GM20000 (cell line): Measurements from ENCODE around the gene KLHDC3.

Experiments
- DNase-seq: peaks from one replicate; pipeline ENCODE4 v3.0.0; 2012; ENCODE audit warnings: low spot score
- CTCF ChIP-seq: IDR thresholded peaks from 2 replicates; pipeline ENCODE4 v1.5.1; 2012; ENCODE audit warnings: mild to moderate bottlenecking, control low read depth; ENCODE audit errors: extremely low read depth, missing control alignments

The KLHDC3 gene

GRCh38 chr6:42970871-42971612, 43.0 kb upstream of the KLHDC3 start:
- DNase-seq: no peak
- no peak for TF ChIP-seq CTCF

DNA sequence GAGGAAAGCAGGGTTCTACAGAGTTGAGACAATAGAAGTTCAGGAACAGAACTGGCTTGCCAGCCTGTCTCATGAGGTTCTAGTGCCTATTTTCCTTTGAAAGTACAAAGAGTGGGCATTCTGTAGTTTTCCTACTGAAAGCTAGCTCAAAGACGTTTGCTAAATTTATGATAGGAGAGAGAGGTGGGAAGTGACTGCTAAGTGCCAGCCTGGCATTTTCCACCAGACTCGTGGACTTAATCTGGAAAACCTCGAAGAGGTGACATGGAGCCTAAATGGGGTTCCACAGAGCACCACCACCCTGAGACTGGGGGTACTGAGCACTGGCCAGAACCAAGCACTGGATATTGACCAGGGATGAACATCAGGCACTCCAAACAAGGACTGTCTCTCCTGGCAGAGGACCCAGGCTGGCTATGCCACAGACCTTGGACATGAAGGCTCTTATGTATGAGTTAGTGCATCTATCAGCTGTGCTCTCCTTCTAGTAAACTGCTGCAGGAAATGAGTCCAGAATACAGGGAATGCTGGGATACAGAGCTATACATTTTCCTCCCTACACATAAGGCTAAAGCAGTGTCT, 42.2 kb upstream of the KLHDC3 start:
- DNase-seq: no peak
- no peak for TF ChIP-seq CTCF

- no peak for TF ChIP-seq CTCF
- DNase-seq: no peak
Observed at GRCh38 chr6:42973926-42974325, 40.1 kb upstream of the KLHDC3 start.

DNA sequence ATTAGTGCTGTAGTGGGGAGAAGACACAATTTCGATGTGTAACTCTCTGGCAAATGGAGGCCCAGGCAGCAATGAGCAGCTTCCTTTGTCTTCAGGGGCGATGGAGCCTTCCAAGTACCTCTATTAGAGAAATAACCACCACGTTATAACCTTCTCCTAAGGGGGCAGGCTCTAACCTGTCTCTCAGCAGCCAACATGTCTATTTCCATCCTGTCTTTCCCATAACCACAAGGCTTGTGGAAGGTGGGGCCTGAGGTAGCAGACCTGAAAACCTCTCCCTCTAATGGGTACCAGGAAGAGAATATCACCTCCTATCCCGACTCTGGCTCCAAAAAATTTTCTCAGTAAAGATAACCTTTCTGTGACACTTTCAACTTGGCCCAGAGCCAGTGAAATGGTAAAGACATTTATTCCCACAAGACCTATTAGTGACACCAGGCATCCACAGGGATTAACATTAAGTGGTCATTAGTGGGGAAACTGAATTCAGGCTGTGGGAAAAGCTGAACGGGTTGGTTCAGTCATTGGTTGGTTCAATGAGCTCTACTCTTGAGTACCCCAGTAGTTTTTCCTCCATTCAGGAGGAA, 39.0 kb upstream of the KLHDC3 start:
- TF ChIP-seq CTCF: no peak
- no peak for DNase-seq

DNA sequence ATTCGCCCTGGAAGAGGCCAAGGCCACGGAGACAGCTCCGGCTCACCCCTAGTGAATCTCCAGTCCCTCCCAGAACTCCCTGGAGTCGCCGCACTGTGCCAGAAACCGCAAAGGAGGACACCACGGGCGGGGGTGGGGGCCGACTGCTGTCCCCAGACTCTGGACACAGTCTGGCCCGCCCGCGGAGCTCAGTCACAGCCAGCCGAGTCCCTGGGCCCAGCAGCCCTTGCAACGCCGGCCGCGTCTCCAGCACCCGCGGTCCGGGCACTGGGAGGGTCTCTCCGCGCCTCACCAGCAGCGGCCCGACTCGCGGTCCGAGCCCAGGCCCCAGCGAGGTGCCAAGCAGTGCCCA, 35.6 kb upstream of the KLHDC3 start:
- peak; percentile 48 for DNase-seq
- TF ChIP-seq CTCF: no peak

- no peak for TF ChIP-seq CTCF
- DNase-seq: peak; percentile 97
Observed at GRCh38 chr6:42978839-42979522, 35.1 kb upstream of the KLHDC3 start, which contains the start of gene PEX6. TSS of gene PEX6 (minus strand) at chr6:42979181. CDS start at chr6:42979150, 31 bp downstream.
